SK-N-MC (cell line): ENCODE results near the gene ADCY5.

ENCODE experiments used
- EZH2 ChIP-seq: fragments of 200-600 bp; sonication (generic); IDR thresholded peaks from one replicate; pipeline ENCODE4 v1.6.1; 2017; ENCODE audit warnings: antibody characterized with exemption
- POLR2AphosphoS5 ChIP-seq: IDR thresholded peaks from 2 replicates; pipeline ENCODE4 v1.6.1; 2012; ENCODE audit warnings: mild to moderate bottlenecking, low read depth, low read length, borderline replicate concordance

GRCh38 chr3:123315271-123315595 lies 133.7 kb downstream of the ADCY5 start:
- TF ChIP-seq EZH2, result no peak
- no peak for TF ChIP-seq POLR2AphosphoS5
